Calu3 (cell line): ENCODE data around the gene SP3. TPM values are rescaled to one million over a fixed set of nuclear protein-coding genes. Genes with fewer than 3 reads are reported as not detected.

Source experiments
- BruUV-seq: library from RNA; stranded (reverse); fragments of 400-500 nt; replicated peaks from 2 replicates; lab custom pipeline; 2021; lab: Mats Ljungman, UMichigan
- CTCF ChIA-PET: fragments of 300-600 bp; sonication (Branson Sonifier 250); formaldehyde crosslinking; loops from one replicate; lab custom pipeline; 2022; ENCODE audit warnings: antibody characterized with exemption; lab: Charles Lee
- DNase-seq: peaks from one replicate; pipeline ENCODE4 v3.0.0; 2022
- H3K27ac Mint-ChIP-seq: one replicate; pipeline ENCODE4 v1.8.0; 2022; ENCODE audit warnings: mixed read lengths; ENCODE audit not compliant: unreplicated experiment
- H3K27me3 Mint-ChIP-seq: one replicate; pipeline ENCODE4 v1.8.0; 2022; ENCODE audit warnings: mixed read lengths; ENCODE audit not compliant: unreplicated experiment
- H3K36me3 Mint-ChIP-seq: one replicate; pipeline ENCODE4 v1.8.0; 2022; ENCODE audit warnings: mild to moderate bottlenecking, moderate library complexity, mixed read lengths; ENCODE audit not compliant: insufficient read depth, unreplicated experiment
- H3K4me1 Mint-ChIP-seq: one replicate; pipeline ENCODE4 v1.8.0; 2022; ENCODE audit warnings: mild to moderate bottlenecking, low read depth, mixed read lengths; ENCODE audit not compliant: unreplicated experiment
- H3K4me3 Mint-ChIP-seq: one replicate; pipeline ENCODE4 v1.8.0; 2022; ENCODE audit warnings: mild to moderate bottlenecking, low read depth, moderate library complexity, mixed read lengths; ENCODE audit not compliant: unreplicated experiment
- H3K9me3 Mint-ChIP-seq: one replicate; pipeline ENCODE4 v1.8.0; 2022; ENCODE audit warnings: low read depth, mixed read lengths; ENCODE audit not compliant: unreplicated experiment
- intact Hi-C: fragments of 100-400 bp; cut with micrococcal nuclease; formaldehyde crosslinking; loops from one replicate; pipeline ENCODE4 v1.10.0; 2022; ENCODE audit not compliant: unreplicated experiment
- total RNA-seq: library from RNA; stranded (reverse); gene quantifications from 2 replicates; pipeline ENCODE4 v1.2.3, GENCODE V29; 2022
- TF ChIP-seq, protein P1 (sequence below): fragments of 200-600 bp; IDR thresholded peaks from one replicate; pipeline ENCODE4 v1.8.0; 2022; ENCODE audit warnings: antibody characterized with exemption; ENCODE audit not compliant: unreplicated experiment

The SP3 gene
- total RNA-seq, 1 experiment from 2014 or later: 82.5 TPM

DNA sequence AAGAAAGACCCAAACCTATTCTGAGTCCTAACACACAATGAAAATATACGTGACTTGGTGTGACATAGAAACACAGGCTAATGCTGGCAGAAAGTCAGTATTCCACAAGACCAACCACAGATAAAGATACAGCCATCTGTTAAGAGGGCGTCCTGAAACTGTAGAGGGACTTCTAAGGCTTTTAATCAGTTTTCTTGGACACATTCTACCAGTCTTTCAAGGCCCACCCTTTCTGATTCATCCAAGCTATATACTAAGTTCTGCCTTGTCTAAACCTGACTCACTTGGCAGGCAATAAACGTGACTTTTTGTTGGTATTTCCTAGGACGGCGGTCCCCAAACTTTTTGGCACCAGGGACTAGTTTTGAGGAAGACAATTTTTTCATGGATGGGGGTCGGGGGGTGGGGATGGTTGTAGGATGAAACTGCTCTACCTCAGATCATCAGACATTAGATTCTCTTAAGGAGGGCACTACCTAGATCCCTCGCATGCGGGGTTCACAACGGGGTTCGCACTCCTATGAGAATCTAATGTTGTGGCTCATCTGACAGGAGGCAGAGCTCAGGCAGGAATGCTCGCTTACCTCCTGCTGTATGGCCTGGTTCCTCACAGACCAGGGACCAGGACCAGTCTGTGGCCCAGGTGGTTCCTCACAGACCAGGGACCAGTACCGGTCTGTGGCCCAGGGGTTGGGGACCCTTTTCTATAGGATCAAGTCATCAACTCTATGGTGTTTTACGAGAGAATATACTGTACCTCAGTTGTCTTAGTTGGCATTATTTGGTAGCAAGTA lies 61.4 kb downstream of the SP3 start:
- BruUV-seq: no TSS peak
- Mint-ChIP-seq H3K27ac (no peak overlapping the region), H3K9me3 (no peaks in the 10 kb centered on the region), H3K4me1 (no peaks in the 10 kb centered on the region), H3K27me3 (no peaks in the 10 kb centered on the region), H3K4me3 (no peak overlapping the region), H3K36me3 (peaks cover 25% of the 10 kb centered on the region)
- CTCF ChIA-PET: interaction anchor here (0.5 kb wide), 1 partner anchor 16 kb away, joined by 3 read pairs; no protein-coding TSS in a partner anchor
- TF ChIP-seq, protein P1, sequence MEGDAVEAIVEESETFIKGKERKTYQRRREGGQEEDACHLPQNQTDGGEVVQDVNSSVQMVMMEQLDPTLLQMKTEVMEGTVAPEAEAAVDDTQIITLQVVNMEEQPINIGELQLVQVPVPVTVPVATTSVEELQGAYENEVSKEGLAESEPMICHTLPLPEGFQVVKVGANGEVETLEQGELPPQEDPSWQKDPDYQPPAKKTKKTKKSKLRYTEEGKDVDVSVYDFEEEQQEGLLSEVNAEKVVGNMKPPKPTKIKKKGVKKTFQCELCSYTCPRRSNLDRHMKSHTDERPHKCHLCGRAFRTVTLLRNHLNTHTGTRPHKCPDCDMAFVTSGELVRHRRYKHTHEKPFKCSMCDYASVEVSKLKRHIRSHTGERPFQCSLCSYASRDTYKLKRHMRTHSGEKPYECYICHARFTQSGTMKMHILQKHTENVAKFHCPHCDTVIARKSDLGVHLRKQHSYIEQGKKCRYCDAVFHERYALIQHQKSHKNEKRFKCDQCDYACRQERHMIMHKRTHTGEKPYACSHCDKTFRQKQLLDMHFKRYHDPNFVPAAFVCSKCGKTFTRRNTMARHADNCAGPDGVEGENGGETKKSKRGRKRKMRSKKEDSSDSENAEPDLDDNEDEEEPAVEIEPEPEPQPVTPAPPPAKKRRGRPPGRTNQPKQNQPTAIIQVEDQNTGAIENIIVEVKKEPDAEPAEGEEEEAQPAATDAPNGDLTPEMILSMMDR: no peak
- intact Hi-C loops: no loop called here
- no peak for DNase-seq

- TF ChIP-seq, protein P1: no peak
- Mint-ChIP-seq H3K27me3 (no peaks in the 10 kb centered on the region), H3K4me3 (no peak overlapping the region), H3K27ac (no peak overlapping the region), H3K36me3 (peaks cover 7% of the 10 kb centered on the region), H3K4me1 (no peaks in the 10 kb centered on the region), H3K9me3 (no peaks in the 10 kb centered on the region)
- DNase-seq: no peak
- BruUV-seq: no TSS peak
- intact Hi-C loops: no loop called here
- CTCF ChIA-PET: no interaction called here
These were observed 66.2 kb downstream of the SP3 start for GRCh38 chr2:173898996-173899395.

DNA sequence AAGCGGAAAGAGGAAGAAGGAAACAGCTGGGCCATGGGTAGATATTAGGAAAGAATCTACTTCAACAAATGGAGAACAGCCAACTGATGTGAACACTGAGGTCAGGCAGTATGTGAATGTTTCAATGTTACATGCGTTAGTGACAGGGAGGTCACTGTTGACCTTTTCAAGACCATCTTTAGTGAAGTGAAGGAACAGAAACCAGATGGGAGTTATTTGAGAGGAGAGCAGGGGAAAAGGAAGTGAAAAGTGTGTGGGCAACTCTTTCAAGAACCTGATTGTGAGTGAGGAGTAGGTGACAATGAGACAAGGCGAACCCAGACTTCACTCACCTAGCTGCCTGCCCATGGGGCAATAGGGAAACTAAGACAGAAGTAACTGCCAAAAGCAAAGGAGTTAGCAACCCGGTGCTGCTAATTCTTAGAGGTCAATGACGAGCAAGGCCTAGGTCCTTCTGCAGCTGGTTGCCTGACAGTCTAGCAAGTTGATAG lies 67.0 kb downstream of the SP3 start:
- CTCF ChIA-PET: no interaction called here
- DNase-seq: no peak
- Mint-ChIP-seq H3K4me3 (no peak overlapping the region), H3K27ac (no peak overlapping the region), H3K4me1 (no peaks in the 10 kb centered on the region), H3K9me3 (no peaks in the 10 kb centered on the region), H3K27me3 (no peaks in the 10 kb centered on the region), H3K36me3 (peaks cover 5% of the 10 kb centered on the region)
- TF ChIP-seq, protein P1: no peak
- intact Hi-C loops: no loop called here
- no TSS peak for BruUV-seq

GRCh38 chr2:173896755-173897154 lies 68.4 kb downstream of the SP3 start:
- Mint-ChIP-seq H3K36me3 (peaks cover 5% of the 10 kb centered on the region), H3K27me3 (no peaks in the 10 kb centered on the region), H3K27ac (no peak overlapping the region), H3K9me3 (no peaks in the 10 kb centered on the region), H3K4me3 (no peak overlapping the region), H3K4me1 (no peaks in the 10 kb centered on the region)
- no TSS peak for BruUV-seq
- CTCF ChIA-PET: no interaction called here
- TF ChIP-seq, protein P1: no peak
- DNase-seq: no peak
- intact Hi-C loops: no loop called here
